LNCaP clone FGC (cell line): ENCODE data around the gene FREM3.

Experiments used
- DNase-seq: peaks from one replicate; pipeline ENCODE4 v3.0.0-alpha.2; 2011; ENCODE audit warnings: low read depth
- H3K4me3 ChIP-seq: 2 replicates; pipeline ENCODE4 v1.5.1; 2011; ENCODE audit warnings: mild to moderate bottlenecking, low read depth, low read length, control low read depth
- TF ChIP-seq, protein P1 (sequence below): IDR thresholded peaks from 2 replicates; pipeline ENCODE4 v1.5.1; 2012; ENCODE audit warnings: mild to moderate bottlenecking; ENCODE audit not compliant: control insufficient read depth, insufficient read depth; ENCODE audit errors: extremely low read depth

The FREM3 gene

DNA sequence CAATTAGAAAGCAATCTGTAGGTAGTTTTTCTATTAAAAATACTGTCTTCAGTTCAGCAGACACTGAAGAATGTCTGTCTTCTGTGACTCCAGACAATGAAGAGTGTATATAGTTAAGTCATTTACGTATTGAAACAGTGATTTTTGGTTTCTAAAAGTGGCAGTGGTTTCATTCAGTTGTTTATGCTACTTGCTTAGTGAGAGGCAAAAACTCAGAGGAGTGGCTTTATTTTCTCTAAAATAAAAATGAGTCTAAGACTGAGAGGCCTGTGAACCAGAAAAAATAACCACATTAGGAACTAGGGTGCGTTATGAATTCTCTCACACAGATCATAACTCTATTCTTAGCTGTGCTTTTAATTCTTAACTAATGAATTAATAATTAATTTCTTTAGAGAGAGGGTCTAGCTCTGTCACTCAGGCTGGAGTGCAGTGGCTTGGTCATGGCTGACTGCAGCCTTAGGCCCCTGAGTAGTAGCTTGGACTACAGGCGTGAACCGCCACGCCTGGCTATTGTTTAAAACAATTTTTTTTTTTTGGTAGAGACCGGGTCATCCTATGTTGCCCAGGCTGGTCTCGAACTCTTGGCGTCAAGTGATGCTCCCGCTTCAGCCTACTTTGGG lies 31.4 kb downstream of the FREM3 start:
- H3K4me3 ChIP-seq = no peak overlapping the region
- TF ChIP-seq, protein P1, sequence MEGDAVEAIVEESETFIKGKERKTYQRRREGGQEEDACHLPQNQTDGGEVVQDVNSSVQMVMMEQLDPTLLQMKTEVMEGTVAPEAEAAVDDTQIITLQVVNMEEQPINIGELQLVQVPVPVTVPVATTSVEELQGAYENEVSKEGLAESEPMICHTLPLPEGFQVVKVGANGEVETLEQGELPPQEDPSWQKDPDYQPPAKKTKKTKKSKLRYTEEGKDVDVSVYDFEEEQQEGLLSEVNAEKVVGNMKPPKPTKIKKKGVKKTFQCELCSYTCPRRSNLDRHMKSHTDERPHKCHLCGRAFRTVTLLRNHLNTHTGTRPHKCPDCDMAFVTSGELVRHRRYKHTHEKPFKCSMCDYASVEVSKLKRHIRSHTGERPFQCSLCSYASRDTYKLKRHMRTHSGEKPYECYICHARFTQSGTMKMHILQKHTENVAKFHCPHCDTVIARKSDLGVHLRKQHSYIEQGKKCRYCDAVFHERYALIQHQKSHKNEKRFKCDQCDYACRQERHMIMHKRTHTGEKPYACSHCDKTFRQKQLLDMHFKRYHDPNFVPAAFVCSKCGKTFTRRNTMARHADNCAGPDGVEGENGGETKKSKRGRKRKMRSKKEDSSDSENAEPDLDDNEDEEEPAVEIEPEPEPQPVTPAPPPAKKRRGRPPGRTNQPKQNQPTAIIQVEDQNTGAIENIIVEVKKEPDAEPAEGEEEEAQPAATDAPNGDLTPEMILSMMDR = no peak
- no peak for DNase-seq

- TF ChIP-seq, protein P1 = no peak
- DNase-seq = no peak
- H3K4me3 ChIP-seq = no peak overlapping the region
Observed at GRCh38 chr4:143667461-143667860, 33.0 kb downstream of the FREM3 start.

GRCh38 chr4:143658336-143658735 lies 42.1 kb downstream of the FREM3 start:
- TF ChIP-seq, protein P1 = no peak
- DNase-seq = no peak

DNA sequence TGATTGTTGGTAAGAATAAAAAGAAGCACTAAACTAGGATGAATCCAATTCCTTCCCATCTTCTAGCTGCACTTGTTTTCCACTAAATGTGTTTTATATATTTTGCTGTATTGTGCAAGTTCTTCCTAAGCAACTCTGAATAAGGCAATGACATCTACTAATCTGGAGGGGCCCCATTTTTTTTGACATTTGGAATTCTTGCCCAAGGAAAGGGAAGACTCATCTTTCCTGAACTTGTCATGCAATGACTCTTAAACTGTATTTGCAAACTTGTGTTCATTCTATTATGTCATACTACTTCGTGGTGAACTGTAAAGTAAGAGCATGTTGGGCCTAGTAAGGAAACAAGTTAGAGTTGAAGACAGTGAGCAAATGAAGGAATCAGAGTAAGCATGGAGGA lies 45.9 kb downstream of the FREM3 start:
- no peak for DNase-seq
- TF ChIP-seq, protein P1 = no peak
- no peak overlapping the region for H3K4me3 ChIP-seq

More at GRCh38 chr4:143658336-143658735, 42.1 kb downstream of the FREM3 start:
- no peak overlapping the region for H3K4me3 ChIP-seq

DNA sequence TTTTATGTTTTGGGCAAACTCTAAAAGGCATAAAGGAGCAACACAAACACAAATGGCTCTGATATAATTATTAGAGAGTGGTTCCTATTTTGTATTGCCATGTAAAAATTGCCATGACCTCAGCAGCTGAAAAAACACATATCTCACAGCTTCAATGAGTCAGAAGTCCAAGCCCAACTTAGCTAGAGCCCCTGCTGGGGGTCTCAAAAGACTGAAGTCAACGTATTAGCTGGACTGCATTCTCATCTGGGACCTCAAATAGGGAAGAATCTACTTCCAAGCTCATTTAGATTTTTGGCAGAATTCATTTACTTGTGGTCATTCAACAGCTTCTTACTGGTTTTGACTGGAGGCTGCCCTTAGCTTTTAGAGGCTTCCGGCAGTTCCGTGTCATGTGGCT lies 47.4 kb downstream of the FREM3 start:
- TF ChIP-seq, protein P1 = no peak
- DNase-seq = no peak
- no peak overlapping the region for H3K4me3 ChIP-seq

GRCh38 chr4:143643399-143643798 lies 57.1 kb downstream of the FREM3 start:
- TF ChIP-seq, protein P1 = no peak
- no peak for DNase-seq
- no peak overlapping the region for H3K4me3 ChIP-seq

GRCh38 chr4:143642611-143643010 lies 57.9 kb downstream of the FREM3 start:
- DNase-seq = no peak
- TF ChIP-seq, protein P1 = no peak
- no peak overlapping the region for H3K4me3 ChIP-seq
